GM10847 (cell line): Measurements from ENCODE around the gene CYB561A3.

Experiments used
- POLR2A ChIP-seq: IDR thresholded peaks from 2 replicates; pipeline ENCODE4 v1.6.1; 2011; ENCODE audit not compliant: insufficient read length; ENCODE audit errors: extremely low read depth

Gene CYB561A3

GRCh38 chr11:61375761-61376108 lies 14.1 kb upstream of the CYB561A3 start:
- TF ChIP-seq POLR2A: no peak

GRCh38 chr11:61372659-61373420 lies 11.2 kb upstream of the CYB561A3 start:
- no peak for TF ChIP-seq POLR2A

- TF ChIP-seq POLR2A: no peak
Measured at GRCh38 chr11:61370349-61371005, 8.8 kb upstream of the CYB561A3 start.

GRCh38 chr11:61369372-61370348 lies 8.0 kb upstream of the CYB561A3 start:
- no peak for TF ChIP-seq POLR2A

- no peak for TF ChIP-seq POLR2A
Measured at GRCh38 chr11:61368646-61369045, 7.0 kb upstream of the CYB561A3 start.

GRCh38 chr11:61367406-61367805 lies 5.7 kb upstream of the CYB561A3 start:
- no peak for TF ChIP-seq POLR2A

- TF ChIP-seq POLR2A: no peak
Measured at GRCh38 chr11:61364012-61364675, 2.5 kb upstream of the CYB561A3 start.

- TF ChIP-seq POLR2A: no peak
Measured at GRCh38 chr11:61362542-61362875, 827 bp upstream of the CYB561A3 start.

GRCh38 chr11:61361237-61361740 lies 393 bp downstream of the CYB561A3 start:
- TF ChIP-seq POLR2A: no peak

GRCh38 chr11:61359516-61359915 lies 2.2 kb downstream of the CYB561A3 start:
- TF ChIP-seq POLR2A: no peak

GRCh38 chr11:61358566-61358965 lies 3.1 kb downstream of the CYB561A3 start:
- TF ChIP-seq POLR2A: no peak

GRCh38 chr11:61357894-61358239 lies 3.8 kb downstream of the CYB561A3 start:
- no peak for TF ChIP-seq POLR2A

GRCh38 chr11:61357233-61357893 lies 4.3 kb downstream of the CYB561A3 start:
- no peak for TF ChIP-seq POLR2A

- no peak for TF ChIP-seq POLR2A
Measured at GRCh38 chr11:61356706-61357105, 5.0 kb downstream of the CYB561A3 start.

- no peak for TF ChIP-seq POLR2A
Measured at GRCh38 chr11:61354208-61354607, 7.5 kb downstream of the CYB561A3 start.
